SU-DHL-6 (cell line): ENCODE data around the gene DLX1.

ENCODE experiments used
- H2AFZ ChIP-seq: fragments of 200-600 bp; sonication (generic); 2 replicates; pipeline ENCODE4 v1.6.1; 2014; ENCODE audit warnings: low read depth, mild to moderate bottlenecking, moderate library complexity, mixed read lengths, antibody characterized with exemption, low read length; ENCODE audit not compliant: severe bottlenecking
- H3F3A ChIP-seq: fragments of 200-600 bp; shearing (Covaris generic); 2 replicates; pipeline ENCODE4 v1.6.0; 2016; ENCODE audit warnings: antibody characterized with exemption, mild to moderate bottlenecking; ENCODE audit not compliant: insufficient read depth
- H3K27ac ChIP-seq: fragments of 200-600 bp; sonication (generic); 2 replicates; pipeline ENCODE4 v1.5.1; 2016; ENCODE audit warnings: low read depth, mild to moderate bottlenecking, low read length, moderate library complexity, mixed read lengths
- H3K27me3 ChIP-seq: fragments of 200-600 bp; sonication (generic), shearing (Covaris generic); 2 replicates; pipeline ENCODE4 v1.6.0; 2014; ENCODE audit warnings: mild to moderate bottlenecking, low read length
- H3K36me3 ChIP-seq: fragments of 200-600 bp; sonication (generic); 2 replicates; pipeline ENCODE4 v1.6.1; 2014; ENCODE audit warnings: mild to moderate bottlenecking, low read length, mixed read lengths
- H3K4me2 ChIP-seq: fragments of 300-600, 200-600 bp; shearing (Covaris generic), sonication (generic); 2 replicates; pipeline ENCODE4 v1.6.0; 2014; ENCODE audit warnings: low read length, low read depth, mild to moderate bottlenecking; ENCODE audit not compliant: poor library complexity, severe bottlenecking
- H3K4me3 ChIP-seq: fragments of 200-600 bp; sonication (generic); 2 replicates; pipeline ENCODE4 v1.5.1; 2014; ENCODE audit warnings: antibody characterized with exemption, low read length, mild to moderate bottlenecking, mixed read lengths; ENCODE audit not compliant: insufficient read depth, poor library complexity, severe bottlenecking
- H3K79me2 ChIP-seq: fragments of 200-600 bp; sonication (generic); 2 replicates; pipeline ENCODE4 v1.6.1; 2014; ENCODE audit warnings: mild to moderate bottlenecking, low read length, moderate library complexity; ENCODE audit not compliant: insufficient read depth
- H3K9ac ChIP-seq: fragments of 200-600 bp; sonication (generic); 2 replicates; pipeline ENCODE4 v1.7.0; 2014; ENCODE audit warnings: mild to moderate bottlenecking, low read length
- H3K9me2 ChIP-seq: fragments of 200-600 bp; sonication (generic); replicated peaks from 2 replicates; pipeline ENCODE4 v1.6.1; 2014; ENCODE audit warnings: low read length; ENCODE audit not compliant: insufficient read depth
- H3K9me3 ChIP-seq: fragments of 200-600 bp; sonication (generic); 2 replicates; pipeline ENCODE4 v1.6.1; 2014; ENCODE audit warnings: low read length, mixed read lengths; ENCODE audit not compliant: insufficient read depth
- H4K20me1 ChIP-seq: fragments of 200-600 bp; sonication (generic); 2 replicates; pipeline ENCODE4 v1.6.1; 2014; ENCODE audit warnings: low read depth, mild to moderate bottlenecking, antibody characterized with exemption, low read length, moderate library complexity, mixed read lengths
- CTCF ChIP-seq: fragments of 200-600 bp; sonication (generic); IDR thresholded peaks from one replicate; pipeline ENCODE4 v1.5.1; 2017; ENCODE audit warnings: antibody characterized with exemption, mild to moderate bottlenecking, low read length, moderate library complexity; ENCODE audit not compliant: insufficient read depth, poor library complexity, severe bottlenecking
- EZH2phosphoT487 ChIP-seq: fragments of 200-600 bp; sonication (generic), shearing (Covaris generic); conservative IDR thresholded peaks from 2 replicates; pipeline ENCODE4 v1.6.1; 2018; ENCODE audit warnings: mild to moderate bottlenecking, antibody characterized with exemption, low read length, moderate library complexity, mixed read lengths

DLX1 gene

GRCh38 chr2:172039011-172039704, 46.1 kb upstream of the DLX1 start:
- H3K27ac ChIP-seq = no peak overlapping the region
- no peaks in the 10 kb centered on the region for H3K9me3 ChIP-seq
- H3K9ac ChIP-seq = no peak overlapping the region
- H3F3A ChIP-seq = no peaks in the 10 kb centered on the region
- H4K20me1 ChIP-seq = no peaks in the 10 kb centered on the region
- H3K9me2 ChIP-seq = no peaks in the 10 kb centered on the region
- no peak overlapping the region for H3K4me2 ChIP-seq
- H3K79me2 ChIP-seq = no peaks in the 10 kb centered on the region
- no peak for TF ChIP-seq EZH2phosphoT487
- TF ChIP-seq CTCF = no peak
- H3K36me3 ChIP-seq = no peaks in the 10 kb centered on the region
- H3K27me3 ChIP-seq = no peaks in the 10 kb centered on the region
- H2AFZ ChIP-seq = no peak overlapping the region
- no peak overlapping the region for H3K4me3 ChIP-seq

GRCh38 chr2:172040311-172040710, 45.0 kb upstream of the DLX1 start:
- no peak for TF ChIP-seq CTCF
- TF ChIP-seq EZH2phosphoT487 = no peak
- Histone ChIP-seq H3K27ac (no peak overlapping the region), H3K27me3 (no peaks in the 10 kb centered on the region), H3K36me3 (no peaks in the 10 kb centered on the region), H2AFZ (no peak overlapping the region), H3K4me2 (no peak overlapping the region), H3K9me3 (no peaks in the 10 kb centered on the region), H3K79me2 (no peaks in the 10 kb centered on the region), H3K4me3 (no peak overlapping the region), H4K20me1 (no peaks in the 10 kb centered on the region), H3K9me2 (no peaks in the 10 kb centered on the region), H3K9ac (no peak overlapping the region), H3F3A (no peaks in the 10 kb centered on the region)

- no peaks in the 10 kb centered on the region for H4K20me1 ChIP-seq
- H3K9me2 ChIP-seq = no peaks in the 10 kb centered on the region
- H3K9me3 ChIP-seq = no peaks in the 10 kb centered on the region
- H2AFZ ChIP-seq = no peak overlapping the region
- H3K4me3 ChIP-seq = no peak overlapping the region
- TF ChIP-seq CTCF (no peak), EZH2phosphoT487 (no peak)
- H3K9ac ChIP-seq = no peak overlapping the region
- H3K27ac ChIP-seq = no peak overlapping the region
- no peaks in the 10 kb centered on the region for H3K79me2 ChIP-seq
- H3K4me2 ChIP-seq = no peak overlapping the region
- H3F3A ChIP-seq = no peaks in the 10 kb centered on the region
- no peaks in the 10 kb centered on the region for H3K27me3 ChIP-seq
- no peaks in the 10 kb centered on the region for H3K36me3 ChIP-seq
These were observed 39.1 kb upstream of the DLX1 start for GRCh38 chr2:172046080-172046678.
